HG03342 (cell line): ENCODE measurements around the gene ZNF417.
"Not testable (repeated sequence)": the region's sequence is repeated elsewhere in the genome, so short reads cannot be mapped to it uniquely, and the experiment has no call there.

Experiments used
- ATAC-seq: cut with Tn5 transposase; IDR thresholded peaks from one replicate; pipeline ENCODE4 v1.9.1; 2021; ENCODE audit warnings: mild to moderate bottlenecking, moderate library complexity; ENCODE audit not compliant: unreplicated experiment

ZNF417 gene

GRCh38 chr19:57888107-57888559 lies 28.3 kb downstream of the ZNF417 start:
- no peak for ATAC-seq

- no peak for ATAC-seq
Observed at GRCh38 chr19:57887195-57887941, 29.0 kb downstream of the ZNF417 start.

DNA sequence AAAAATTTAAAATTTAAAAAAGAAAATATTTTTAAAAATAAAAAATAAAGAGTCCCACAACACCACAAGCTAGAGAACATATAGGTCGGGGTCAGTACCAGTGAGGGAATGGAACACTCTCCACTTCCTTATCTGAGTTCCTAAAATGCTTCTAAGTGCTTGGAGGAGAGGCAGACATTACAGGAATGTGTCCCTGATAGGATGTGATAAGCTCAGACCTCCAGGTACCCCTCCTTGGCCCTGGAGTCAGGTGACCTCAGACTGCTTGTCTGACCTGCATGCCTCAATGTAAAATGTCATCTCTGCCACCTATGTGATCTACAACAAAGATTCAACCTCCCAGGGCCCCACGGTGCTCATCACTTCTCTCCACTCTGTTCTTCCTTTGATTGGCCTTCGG lies 30.3 kb downstream of the ZNF417 start:
- ATAC-seq: no peak

DNA sequence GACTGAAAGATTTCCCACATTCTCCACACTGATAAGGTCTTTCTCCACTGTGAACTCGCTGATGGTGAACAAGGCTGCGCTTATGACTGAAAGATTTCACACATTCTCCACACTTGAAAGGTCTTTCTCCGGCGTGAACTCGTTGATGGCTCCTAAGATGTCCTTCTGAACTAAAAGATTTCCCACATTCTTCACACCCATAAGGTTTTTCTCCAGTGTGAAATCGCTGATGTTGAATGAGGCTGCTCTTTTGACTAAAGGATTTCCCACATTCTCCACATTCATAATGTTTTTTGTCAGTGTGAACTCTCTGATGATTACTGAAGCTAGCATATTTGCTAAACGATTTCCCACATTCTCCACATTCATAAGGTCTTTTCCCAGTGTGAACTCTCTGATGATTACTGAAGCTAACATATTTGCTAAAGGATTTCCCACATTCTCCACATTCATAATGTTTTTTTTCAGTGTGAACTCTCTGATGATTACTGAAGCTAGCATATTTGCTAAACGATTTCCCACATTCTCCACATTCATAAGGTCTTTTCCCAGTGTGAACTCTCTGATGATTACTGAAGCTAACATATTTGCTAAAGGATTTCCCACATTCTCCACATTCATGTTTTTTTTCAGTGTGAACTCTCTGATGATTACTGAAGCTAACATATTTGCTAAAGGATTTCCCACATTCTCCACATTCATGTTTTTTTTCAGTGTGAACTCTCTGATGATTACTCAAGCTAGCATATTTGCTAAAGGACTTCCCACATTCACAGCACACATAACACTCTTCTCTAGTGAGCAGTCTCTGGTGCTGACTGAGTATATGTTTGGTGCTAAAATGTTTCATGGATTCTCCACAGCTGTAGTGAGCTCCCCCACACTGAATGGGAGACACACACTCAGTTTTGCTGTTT lies 42.3 kb downstream of the ZNF417 start:
- not testable (repeated sequence) for ATAC-seq

DNA sequence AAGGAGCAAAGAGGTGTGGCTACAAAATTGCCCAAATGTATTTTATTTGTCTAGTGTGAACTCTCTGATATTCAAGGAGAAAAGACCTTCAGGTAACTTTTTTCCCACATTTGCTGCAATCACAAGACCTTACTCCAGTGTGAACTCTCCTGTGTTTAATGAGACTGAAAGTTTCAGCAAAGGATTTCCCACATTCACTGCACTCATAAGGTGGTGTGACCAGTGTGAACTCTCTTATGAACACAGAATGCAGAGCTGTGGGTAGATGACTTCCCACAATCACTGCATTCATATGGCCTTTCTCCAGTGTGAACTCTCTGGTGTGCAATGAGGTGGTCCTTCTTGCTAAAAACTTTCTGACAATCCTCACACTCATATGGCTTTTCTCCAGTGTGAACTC lies 43.9 kb downstream of the ZNF417 start:
- ATAC-seq: no peak

DNA sequence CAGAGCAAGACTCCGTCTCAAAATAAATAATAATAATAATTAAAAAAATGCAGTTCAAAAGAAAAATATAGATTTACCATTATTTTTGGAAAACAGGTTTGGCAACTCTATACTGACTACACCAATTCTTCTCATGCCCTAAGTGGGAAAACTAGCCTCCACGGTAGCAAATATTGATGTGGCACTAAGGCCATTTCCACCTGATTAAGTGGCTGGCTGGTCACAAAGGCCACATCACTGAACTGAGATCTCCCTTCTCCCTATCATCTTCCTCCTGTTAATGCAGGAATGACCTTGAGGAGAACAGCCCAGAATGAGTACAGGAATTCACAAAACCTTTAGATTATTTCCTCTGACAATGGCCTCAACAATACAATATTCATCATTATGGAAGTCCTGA lies 46.2 kb downstream of the ZNF417 start:
- no peak for ATAC-seq

GRCh38 chr19:57869655-57870054 lies 46.7 kb downstream of the ZNF417 start:
- not testable (repeated sequence) for ATAC-seq

DNA sequence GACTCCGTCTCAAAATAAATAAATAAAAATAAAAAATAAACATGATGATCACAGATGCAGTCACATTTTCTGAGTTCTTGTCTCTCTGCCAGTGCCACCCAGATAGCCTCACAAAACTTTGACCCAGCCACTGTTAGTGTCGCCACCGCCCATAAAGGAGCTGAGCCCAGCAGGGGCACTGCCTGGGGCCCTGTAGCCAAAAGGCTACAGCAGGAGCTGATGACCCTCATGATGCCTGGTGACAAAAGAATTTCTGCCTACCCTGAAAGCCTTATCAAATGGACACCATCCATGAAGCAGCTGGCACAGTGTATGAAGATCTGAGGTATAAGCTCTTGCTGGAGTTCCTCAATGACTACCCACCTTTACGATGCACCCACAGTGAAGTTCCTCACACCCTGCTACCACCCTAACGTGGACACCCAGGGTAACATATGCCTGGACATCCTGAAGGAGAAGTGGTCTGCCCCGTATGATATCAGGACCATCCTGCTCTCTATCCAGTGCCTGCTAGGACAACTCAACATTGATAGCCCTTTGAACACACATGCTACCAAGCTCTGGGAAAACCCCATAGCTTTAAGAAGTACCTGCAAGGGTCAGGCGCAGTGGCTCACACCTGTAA lies 48.4 kb downstream of the ZNF417 start:
- no peak for ATAC-seq
